NCI-H1105 (cell line): ENCODE data around the gene CNTN4.
"Not testable (repeated sequence)": the region's sequence is repeated elsewhere in the genome, so short reads cannot be mapped to it uniquely, and the experiment has no call there.

Source experiments
- DNase-seq: peaks from one replicate; lab custom pipeline; 2025; lab: John Stamatoyannopoulos, UW

CNTN4 gene

GRCh38 chr3:2908693-2909351, 810.2 kb downstream of the CNTN4 start:
- DNase-seq = no peak

- DNase-seq = no peak
These were observed 812.3 kb downstream of the CNTN4 start for GRCh38 chr3:2910997-2911396.

- DNase-seq = no peak
These were observed 817.2 kb downstream of the CNTN4 start for GRCh38 chr3:2915826-2916225.

- DNase-seq = not testable (repeated sequence)
These were observed 818.0 kb downstream of the CNTN4 start for GRCh38 chr3:2916640-2917039.

- DNase-seq = no peak
These were observed 821.4 kb downstream of the CNTN4 start for GRCh38 chr3:2920103-2920502.

GRCh38 chr3:2921452-2921851, 822.8 kb downstream of the CNTN4 start:
- no peak for DNase-seq

GRCh38 chr3:2921903-2922302, 823.2 kb downstream of the CNTN4 start:
- no peak for DNase-seq

- DNase-seq = no peak
These were observed 824.7 kb downstream of the CNTN4 start for GRCh38 chr3:2923390-2923789.

- DNase-seq = no peak
These were observed 828.6 kb downstream of the CNTN4 start for GRCh38 chr3:2927259-2927658.

- no peak for DNase-seq
These were observed 830.9 kb downstream of the CNTN4 start for GRCh38 chr3:2929574-2929973.

GRCh38 chr3:2931265-2931664, 832.6 kb downstream of the CNTN4 start:
- no peak for DNase-seq

GRCh38 chr3:2934541-2934940, 835.9 kb downstream of the CNTN4 start:
- DNase-seq = no peak

- DNase-seq = no peak
These were observed 838.4 kb downstream of the CNTN4 start for GRCh38 chr3:2937055-2937454.

GRCh38 chr3:2937592-2937991, 838.9 kb downstream of the CNTN4 start:
- no peak for DNase-seq

GRCh38 chr3:2938711-2939110, 840.0 kb downstream of the CNTN4 start:
- DNase-seq = peak; percentile 80

- DNase-seq = no peak
These were observed 841.4 kb downstream of the CNTN4 start for GRCh38 chr3:2940062-2940461.

GRCh38 chr3:2944628-2945027, 846.0 kb downstream of the CNTN4 start:
- DNase-seq = no peak

- no peak for DNase-seq
These were observed 846.5 kb downstream of the CNTN4 start for GRCh38 chr3:2945121-2945520.

- no peak for DNase-seq
These were observed 848.9 kb downstream of the CNTN4 start for GRCh38 chr3:2947536-2947935.

- no peak for DNase-seq
These were observed 850.2 kb downstream of the CNTN4 start for GRCh38 chr3:2948882-2949281.

- no peak for DNase-seq
These were observed 851.5 kb downstream of the CNTN4 start for GRCh38 chr3:2950159-2950558.

- DNase-seq = no peak
These were observed 858.4 kb downstream of the CNTN4 start for GRCh38 chr3:2957115-2957514.

- no peak for DNase-seq
These were observed 859.9 kb downstream of the CNTN4 start for GRCh38 chr3:2958551-2958950.

GRCh38 chr3:2961576-2961975, 862.9 kb downstream of the CNTN4 start:
- no peak for DNase-seq

GRCh38 chr3:2967871-2968270, 869.2 kb downstream of the CNTN4 start:
- DNase-seq = no peak
